GM20000 (cell line): ENCODE data around the gene TTYH1.

Experiments used
- DNase-seq: peaks from one replicate; pipeline ENCODE4 v3.0.0; 2012; ENCODE audit warnings: low spot score
- TF ChIP-seq, protein P1 (sequence below): IDR thresholded peaks from 2 replicates; pipeline ENCODE4 v1.5.1; 2012; ENCODE audit warnings: mild to moderate bottlenecking, control low read depth; ENCODE audit errors: extremely low read depth, missing control alignments

The TTYH1 gene

DNA sequence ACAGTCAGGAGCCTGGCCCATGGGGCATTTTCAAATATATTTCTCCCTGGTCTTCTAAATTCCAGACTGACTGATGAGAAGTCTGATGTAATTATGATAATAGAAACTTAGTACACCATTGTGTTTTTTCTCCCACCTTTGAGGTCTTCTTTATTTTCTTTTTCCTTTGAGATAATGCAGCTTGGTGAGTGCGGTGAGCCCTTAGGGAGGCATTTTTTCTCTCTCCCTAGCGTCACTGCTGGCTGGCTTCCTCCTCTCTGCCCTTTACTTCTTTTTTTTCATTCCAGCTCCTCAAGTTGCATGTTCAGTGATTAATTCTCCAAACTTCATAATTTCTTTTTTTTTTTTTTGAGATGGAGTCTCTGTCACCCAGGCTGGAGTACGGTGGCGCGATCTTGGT is 70.6 kb downstream of the TTYH1 start:
- DNase-seq = no peak
- TF ChIP-seq, protein P1, sequence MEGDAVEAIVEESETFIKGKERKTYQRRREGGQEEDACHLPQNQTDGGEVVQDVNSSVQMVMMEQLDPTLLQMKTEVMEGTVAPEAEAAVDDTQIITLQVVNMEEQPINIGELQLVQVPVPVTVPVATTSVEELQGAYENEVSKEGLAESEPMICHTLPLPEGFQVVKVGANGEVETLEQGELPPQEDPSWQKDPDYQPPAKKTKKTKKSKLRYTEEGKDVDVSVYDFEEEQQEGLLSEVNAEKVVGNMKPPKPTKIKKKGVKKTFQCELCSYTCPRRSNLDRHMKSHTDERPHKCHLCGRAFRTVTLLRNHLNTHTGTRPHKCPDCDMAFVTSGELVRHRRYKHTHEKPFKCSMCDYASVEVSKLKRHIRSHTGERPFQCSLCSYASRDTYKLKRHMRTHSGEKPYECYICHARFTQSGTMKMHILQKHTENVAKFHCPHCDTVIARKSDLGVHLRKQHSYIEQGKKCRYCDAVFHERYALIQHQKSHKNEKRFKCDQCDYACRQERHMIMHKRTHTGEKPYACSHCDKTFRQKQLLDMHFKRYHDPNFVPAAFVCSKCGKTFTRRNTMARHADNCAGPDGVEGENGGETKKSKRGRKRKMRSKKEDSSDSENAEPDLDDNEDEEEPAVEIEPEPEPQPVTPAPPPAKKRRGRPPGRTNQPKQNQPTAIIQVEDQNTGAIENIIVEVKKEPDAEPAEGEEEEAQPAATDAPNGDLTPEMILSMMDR = no peak
